WTC11 (cell line): Measurements from ENCODE around the gene CT45A7.
"Not testable (repeated sequence)": the region's sequence is repeated elsewhere in the genome, so short reads cannot be mapped to it uniquely, and the experiment has no call there.

Experiments
- CBFB ChIP-seq: sonication (generic); formaldehyde crosslinking; IDR thresholded peaks from 2 replicates; pipeline ENCODE4 v1.8.1; 2022; ENCODE audit warnings: mild to moderate bottlenecking, low read depth, missing genetic modification reagents
- CTCF ChIP-seq: fragments of 200-600 bp; IDR thresholded peaks from 2 replicates; pipeline ENCODE4 v1.8.0; 2022; ENCODE audit warnings: antibody characterized with exemption
- MAX ChIP-seq: sonication (generic); formaldehyde crosslinking; IDR thresholded peaks from 2 replicates; pipeline ENCODE4 v1.8.0; 2022; ENCODE audit warnings: mild to moderate bottlenecking, missing genetic modification reagents

GRCh38 chrX:135871712-135872111 is 34.6 kb upstream of the CT45A7 start, which contains the start of gene CT45A9:
- not testable (repeated sequence) for TF ChIP-seq CTCF; MAX (CRISPR knock-in tag); CBFB (CRISPR knock-in tag)
